ENCODE results near the gene DLX5. TPM values are rescaled to one million over a fixed set of nuclear protein-coding genes. Genes with fewer than 3 reads are reported as not detected.

DLX5 gene
- total RNA-seq, 4 donors from 2014 or later: 0.49 to 0.54 TPM; not detected in 2

- Histone ChIP-seq H3K4me3 (no peak overlapping the region), H3K9me3 (peaks cover 0 to 3% (median 0%) of the 10 kb centered on the region in 3 donors), H3K27ac (no peak overlapping the region), H3K4me1 (peaks cover 0 to 54% (median 21%) of the 10 kb centered on the region in 3 donors), H3K36me3 (no peaks in the 10 kb centered on the region), H3K27me3 (peaks cover 100% of the 10 kb centered on the region)
- TF ChIP-seq CTCF (IDR thresholded peaks at IDR 0.05) (no peak), POLR2AphosphoS5 (IDR thresholded peaks at IDR 0.05) (no peak), EP300 (IDR thresholded peaks at IDR 0.05) (no peak), POLR2A (IDR thresholded peaks at IDR 0.05) (no peak)
- no peak for ATAC-seq
- WGBS, 2 donors (ENCODE audit: low coverage in 1 of 2): 0 to 3% methylated on average over 4 to 18 of the region's 22 CpGs
Observed at GRCh38 chr7:97018126-97018601, 6.5 kb downstream of the DLX5 start.

GRCh38 chr7:97017192-97018125 lies 7.2 kb downstream of the DLX5 start:
- ATAC-seq: no peak
- H3K27me3 ChIP-seq: peaks cover 100% of the 10 kb centered on the region
- peaks cover 0 to 47% (median 18%) of the 10 kb centered on the region in 3 donors for H3K4me1 ChIP-seq

GRCh38 chr7:97016381-97017191 lies 8.0 kb downstream of the DLX5 start:
- Histone ChIP-seq H3K27ac (no peak overlapping the region), H3K4me3 (peak overlapping the region in 1 of 2 donors; percentile 9), H3K9me3 (peaks cover 0 to 6% (median 0%) of the 10 kb centered on the region in 3 donors), H3K27me3 (peaks cover 100% of the 10 kb centered on the region), H3K4me1 (peaks cover 0 to 38% (median 18%) of the 10 kb centered on the region in 3 donors), H3K36me3 (no peaks in the 10 kb centered on the region)
- no peak for ATAC-seq
- TF ChIP-seq POLR2AphosphoS5 (IDR thresholded peaks at IDR 0.05) (no peak), EP300 (IDR thresholded peaks at IDR 0.05) (no peak), POLR2A (IDR thresholded peaks at IDR 0.05) (no peak)
- 6 to 8% methylated on average over 7 to 16 of the region's 55 CpGs for WGBS, 2 donors (ENCODE audit: low coverage in 1 of 2)

More at GRCh38 chr7:97017192-97018125, 7.2 kb downstream of the DLX5 start:
- Histone ChIP-seq H3K36me3 (no peaks in the 10 kb centered on the region), H3K27ac (no peak overlapping the region), H3K4me3 (no peak overlapping the region), H3K9me3 (peaks cover 0 to 6% (median 0%) of the 10 kb centered on the region in 3 donors)
- no peak for TF ChIP-seq POLR2AphosphoS5 (IDR thresholded peaks at IDR 0.05)
- no peak for TF ChIP-seq POLR2A (IDR thresholded peaks at IDR 0.05)
- TF ChIP-seq CTCF (IDR thresholded peaks at IDR 0.05): no peak
- no peak for TF ChIP-seq EP300 (IDR thresholded peaks at IDR 0.05)
- 3 to 7% methylated on average over 13 to 24 of the region's 37 CpGs for WGBS, 2 donors (ENCODE audit: low coverage in 1 of 2)

- WGBS, 2 donors (ENCODE audit: low coverage in 1 of 2): 0 to 15% methylated on average over 6 to 8 of the region's 12 CpGs
- Histone ChIP-seq H3K27me3 (peaks cover 100% of the 10 kb centered on the region), H3K9me3 (peaks cover 0 to 6% (median 0%) of the 10 kb centered on the region in 3 donors), H3K4me1 (peaks cover 0 to 31% (median 14%) of the 10 kb centered on the region in 3 donors), H3K27ac (no peak overlapping the region), H3K36me3 (no peaks in the 10 kb centered on the region), H3K4me3 (no peak overlapping the region)
- TF ChIP-seq POLR2A (IDR thresholded peaks at IDR 0.05): no peak
- no peak for TF ChIP-seq POLR2AphosphoS5 (IDR thresholded peaks at IDR 0.05)
- TF ChIP-seq EP300 (IDR thresholded peaks at IDR 0.05): no peak
- no peak for TF ChIP-seq CTCF (IDR thresholded peaks at IDR 0.05)
- ATAC-seq: no peak
Observed at GRCh38 chr7:97015756-97016380, 8.8 kb downstream of the DLX5 start.
